ENCODE results near the gene ANO2.

ANO2 gene

DNA sequence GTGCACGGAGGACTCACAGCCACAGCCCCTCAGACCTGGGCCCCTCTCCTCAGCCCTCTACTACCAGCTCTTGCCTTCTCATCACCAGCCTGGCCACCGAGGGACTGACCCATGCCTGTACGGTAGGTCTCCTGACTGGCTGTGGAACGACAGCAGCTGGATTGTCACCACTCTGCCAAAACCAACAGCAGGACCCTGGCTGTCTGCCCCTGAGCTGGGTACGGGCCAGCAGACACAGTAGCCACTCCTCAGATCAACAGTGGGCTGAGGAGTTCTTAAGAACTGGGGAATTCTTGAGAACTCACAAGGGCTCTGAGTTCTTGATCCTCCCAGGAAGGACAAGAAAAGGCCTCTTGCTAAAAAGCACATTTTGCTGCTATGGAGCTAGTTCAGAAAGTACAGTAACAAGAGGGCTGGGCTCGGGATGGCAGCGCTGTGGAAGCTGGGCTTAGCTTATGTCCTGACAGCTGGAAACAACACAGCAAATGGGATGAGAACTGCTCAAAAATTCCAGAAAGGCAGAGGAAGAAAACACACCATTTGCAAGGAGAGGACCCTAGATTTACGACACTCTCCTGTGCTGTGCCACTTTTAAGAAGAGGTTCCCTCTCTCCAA is 176.4 kb downstream of the ANO2 start:
- Mint-ChIP-seq H3K36me3 (ENCODE audit: low read depth) (no peaks in the 10 kb centered on the region), H3K4me1 (ENCODE audit: low read depth) (no peaks in the 10 kb centered on the region), H3K4me3 (no peak overlapping the region), H3K9me3 (no peaks in the 10 kb centered on the region), H3K27ac (no peak overlapping the region), H3K27me3 (peaks cover 3% of the 10 kb centered on the region)
- intact Hi-C loops (cut with micrococcal nuclease): no loop called here

DNA sequence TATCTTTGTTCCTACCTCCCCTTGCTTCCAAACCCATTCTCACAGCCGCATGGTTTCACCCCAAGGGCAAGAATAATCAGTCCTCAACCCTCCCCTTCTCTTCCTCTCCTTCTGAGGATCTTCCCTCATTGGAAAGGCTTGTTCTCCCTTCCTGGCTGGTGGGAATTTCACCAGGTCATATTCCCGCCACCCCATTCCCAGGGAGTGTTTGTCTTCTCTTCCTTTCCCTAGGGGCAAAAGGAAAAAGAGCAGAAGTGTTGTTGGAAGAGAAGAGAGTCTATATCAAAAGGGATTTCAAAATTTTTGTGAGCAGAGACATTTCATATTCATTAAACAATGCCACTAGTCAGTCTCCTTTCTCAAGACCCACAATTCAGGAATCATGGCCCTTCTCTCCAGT is 176.9 kb downstream of the ANO2 start:
- Mint-ChIP-seq H3K27me3 (peaks cover 3% of the 10 kb centered on the region), H3K27ac (no peak overlapping the region), H3K9me3 (no peaks in the 10 kb centered on the region), H3K4me1 (ENCODE audit: low read depth) (no peaks in the 10 kb centered on the region), H3K36me3 (ENCODE audit: low read depth) (no peaks in the 10 kb centered on the region), H3K4me3 (no peak overlapping the region)
- intact Hi-C loops (cut with micrococcal nuclease): no loop called here

DNA sequence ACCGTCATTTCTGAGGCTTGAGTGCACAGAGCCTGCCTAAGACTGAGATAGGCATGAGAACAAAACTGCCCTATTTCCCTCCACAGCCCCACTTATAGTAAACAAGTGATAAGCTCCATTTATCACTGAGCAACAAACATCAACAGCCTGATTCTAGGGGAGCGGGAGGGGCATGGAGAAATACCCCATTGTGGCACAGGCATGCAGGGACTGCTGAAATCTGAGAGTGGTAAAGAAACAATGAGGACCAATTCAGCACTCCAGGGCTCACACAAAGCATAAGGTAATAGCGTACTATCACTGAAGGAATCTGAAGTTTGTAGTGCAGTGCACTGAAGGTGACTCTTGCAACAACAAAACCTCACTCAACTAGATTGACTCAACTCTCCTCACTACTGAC is 186.7 kb downstream of the ANO2 start:
- intact Hi-C loops (cut with micrococcal nuclease): no loop called here
- no peaks in the 10 kb centered on the region for H3K4me1 Mint-ChIP-seq (ENCODE audit: low read depth)
- H3K27ac Mint-ChIP-seq: no peak overlapping the region
- peaks cover 11% of the 10 kb centered on the region for H3K9me3 Mint-ChIP-seq
- H3K4me3 Mint-ChIP-seq: no peak overlapping the region
- H3K36me3 Mint-ChIP-seq (ENCODE audit: low read depth): no peaks in the 10 kb centered on the region
- H3K27me3 Mint-ChIP-seq: peaks cover 7% of the 10 kb centered on the region

DNA sequence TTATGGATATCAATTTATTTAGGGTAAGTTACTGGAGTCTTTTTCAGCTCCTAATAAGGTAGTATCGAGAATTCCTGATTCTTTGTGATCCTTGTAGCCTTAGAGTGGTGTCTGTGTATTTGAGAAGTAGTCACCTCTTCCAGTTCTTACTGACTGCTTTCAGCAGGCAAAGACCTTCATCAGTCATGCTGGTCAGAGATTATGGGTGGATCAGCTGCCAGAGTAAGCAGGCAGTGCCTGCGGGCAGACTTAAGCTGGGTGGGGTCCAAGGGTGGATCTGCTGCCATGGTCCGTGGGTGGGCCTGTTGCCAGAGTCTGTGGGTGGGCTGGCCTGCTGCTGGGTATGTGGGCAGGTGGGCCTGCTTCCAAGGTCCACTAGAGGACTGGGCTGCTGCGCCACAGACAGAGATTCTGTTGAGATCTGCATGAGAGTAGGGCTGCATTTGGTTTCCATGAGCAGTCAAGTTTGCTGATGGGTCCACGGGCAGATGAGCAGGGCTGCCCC is 188.7 kb downstream of the ANO2 start:
- intact Hi-C loops (cut with micrococcal nuclease): no loop called here
- Mint-ChIP-seq H3K4me3 (no peak overlapping the region), H3K4me1 (ENCODE audit: low read depth) (no peaks in the 10 kb centered on the region), H3K27me3 (peaks cover 7% of the 10 kb centered on the region), H3K9me3 (peaks cover 11% of the 10 kb centered on the region), H3K27ac (no peak overlapping the region), H3K36me3 (ENCODE audit: low read depth) (no peaks in the 10 kb centered on the region)

DNA sequence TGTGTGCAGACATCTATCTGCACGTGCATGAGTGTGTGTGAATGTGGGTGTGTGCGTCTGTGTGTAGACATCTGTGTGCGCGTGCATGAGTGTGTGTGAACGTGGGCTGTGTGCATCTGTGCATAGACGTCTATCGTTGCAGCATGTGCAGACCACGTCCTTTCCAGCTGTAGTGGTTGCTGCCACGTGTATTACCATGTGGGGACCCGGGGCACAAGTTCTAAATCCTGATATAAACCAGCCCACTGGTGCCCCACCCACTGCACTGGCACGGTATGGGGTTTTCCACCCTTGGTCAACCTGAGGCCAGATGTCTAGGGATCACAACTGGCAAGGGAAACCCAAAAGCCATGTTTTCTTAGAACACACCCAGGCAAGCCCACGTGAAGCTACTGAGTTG is 197.0 kb downstream of the ANO2 start:
- Mint-ChIP-seq H3K9me3 (no peaks in the 10 kb centered on the region), H3K27ac (no peak overlapping the region), H3K36me3 (ENCODE audit: low read depth) (no peaks in the 10 kb centered on the region), H3K4me3 (no peak overlapping the region), H3K27me3 (no peaks in the 10 kb centered on the region), H3K4me1 (ENCODE audit: low read depth) (no peaks in the 10 kb centered on the region)
- intact Hi-C loops (cut with micrococcal nuclease): no loop called here

DNA sequence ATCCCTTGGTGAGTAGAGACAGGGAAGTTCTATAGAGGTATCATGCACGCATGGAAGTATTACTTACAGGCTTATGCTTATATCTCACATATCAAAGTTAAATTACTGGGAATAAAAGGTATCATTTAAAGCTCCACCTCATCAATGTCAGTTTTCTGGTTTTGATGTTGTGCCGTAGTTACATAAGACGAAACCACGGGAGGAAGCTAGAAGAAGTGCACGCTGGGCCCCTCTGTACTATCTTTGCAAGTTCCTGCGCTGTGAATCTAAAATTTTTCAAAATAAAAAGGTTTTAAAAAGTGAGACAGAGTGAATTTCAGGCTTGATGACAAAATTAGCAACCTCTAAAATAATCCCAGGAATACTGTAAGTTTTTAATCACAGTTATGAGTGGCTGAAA is 198.1 kb downstream of the ANO2 start:
- intact Hi-C loops (cut with micrococcal nuclease): no loop called here
- H3K9me3 Mint-ChIP-seq: no peaks in the 10 kb centered on the region
- no peaks in the 10 kb centered on the region for H3K36me3 Mint-ChIP-seq (ENCODE audit: low read depth)
- no peak overlapping the region for H3K27ac Mint-ChIP-seq
- no peaks in the 10 kb centered on the region for H3K27me3 Mint-ChIP-seq
- H3K4me1 Mint-ChIP-seq (ENCODE audit: low read depth): peaks cover 6% of the 10 kb centered on the region
- no peak overlapping the region for H3K4me3 Mint-ChIP-seq

DNA sequence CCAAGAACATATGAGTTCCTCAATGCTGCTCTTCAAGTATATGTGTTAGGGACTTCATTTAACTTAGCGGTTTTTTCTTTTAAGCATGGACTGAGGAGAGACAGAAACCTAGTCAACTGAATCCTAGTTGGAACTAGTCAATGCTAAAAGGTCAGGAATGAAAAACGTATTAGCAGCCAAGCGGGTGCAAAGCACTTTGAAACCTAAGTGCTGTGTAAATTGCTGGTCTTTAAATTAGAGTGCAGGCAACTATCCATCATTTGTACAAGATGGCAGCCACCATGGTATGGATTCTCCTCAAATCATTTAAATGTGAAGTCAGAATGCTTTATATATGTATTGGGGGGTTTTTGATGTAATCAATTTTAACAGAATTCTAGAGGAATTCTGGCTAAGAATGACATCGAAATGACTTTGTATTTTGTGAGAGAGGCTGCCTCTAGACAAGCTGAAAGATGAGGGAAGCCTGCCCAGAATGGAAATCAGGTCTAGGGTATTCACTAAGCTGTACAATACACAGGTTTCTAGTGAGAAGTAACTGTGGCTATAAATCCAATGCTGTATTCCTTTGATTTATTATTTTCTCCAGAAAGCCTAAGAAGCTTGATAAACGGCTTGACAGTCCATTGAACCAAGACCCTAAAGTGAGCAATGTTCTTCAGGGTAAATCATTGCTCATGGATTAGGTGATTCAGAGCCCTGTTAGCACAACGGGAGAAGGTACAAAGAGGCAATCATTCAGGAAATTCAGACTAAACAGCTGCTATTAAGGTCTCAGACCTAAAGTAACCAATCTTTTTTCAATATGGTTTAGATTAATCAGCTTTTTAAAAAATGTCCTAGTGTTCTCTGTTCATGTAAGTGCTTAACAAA is 198.8 kb downstream of the ANO2 start:
- Mint-ChIP-seq H3K4me1 (ENCODE audit: low read depth) (peaks cover 8% of the 10 kb centered on the region), H3K4me3 (no peak overlapping the region), H3K9me3 (no peaks in the 10 kb centered on the region), H3K36me3 (ENCODE audit: low read depth) (no peaks in the 10 kb centered on the region), H3K27me3 (no peaks in the 10 kb centered on the region), H3K27ac (no peak overlapping the region)
- intact Hi-C loops (cut with micrococcal nuclease): no loop called here

DNA sequence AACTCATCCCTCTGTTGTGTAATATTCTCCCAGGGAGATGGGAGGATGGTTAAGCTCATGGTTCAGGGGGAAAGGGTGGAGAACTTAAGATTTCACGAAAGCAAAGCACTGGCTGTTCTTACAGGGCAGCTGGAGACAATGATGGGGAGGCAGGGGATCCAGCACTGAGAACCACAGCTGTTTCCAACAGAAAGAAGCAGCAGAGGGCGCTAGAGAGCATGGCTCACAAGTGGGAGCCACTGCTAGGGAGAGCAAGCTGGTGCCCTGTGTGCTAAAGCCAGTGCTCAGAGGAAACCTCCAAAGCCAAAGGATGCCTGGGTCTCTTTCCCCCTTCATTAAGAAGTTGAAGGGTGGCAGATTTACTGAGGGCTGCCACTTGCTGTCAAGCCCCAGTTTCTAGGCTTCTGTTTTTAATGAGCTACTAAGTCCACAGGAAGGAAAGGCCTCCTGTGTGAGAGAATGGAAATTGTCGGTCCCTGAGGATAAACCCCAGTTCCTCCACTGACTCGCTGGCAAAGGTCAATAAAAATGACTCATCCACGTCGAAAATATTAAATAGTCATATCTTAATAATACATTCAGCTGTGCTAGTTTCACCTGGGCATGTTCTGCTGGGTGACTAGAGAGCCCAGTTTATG is 199.7 kb downstream of the ANO2 start:
- H3K27me3 Mint-ChIP-seq: no peaks in the 10 kb centered on the region
- H3K27ac Mint-ChIP-seq: no peak overlapping the region
- H3K4me1 Mint-ChIP-seq (ENCODE audit: low read depth): peaks cover 8% of the 10 kb centered on the region
- H3K4me3 Mint-ChIP-seq: no peak overlapping the region
- H3K36me3 Mint-ChIP-seq (ENCODE audit: low read depth): no peaks in the 10 kb centered on the region
- intact Hi-C loops (cut with micrococcal nuclease): no loop called here
- no peaks in the 10 kb centered on the region for H3K9me3 Mint-ChIP-seq

DNA sequence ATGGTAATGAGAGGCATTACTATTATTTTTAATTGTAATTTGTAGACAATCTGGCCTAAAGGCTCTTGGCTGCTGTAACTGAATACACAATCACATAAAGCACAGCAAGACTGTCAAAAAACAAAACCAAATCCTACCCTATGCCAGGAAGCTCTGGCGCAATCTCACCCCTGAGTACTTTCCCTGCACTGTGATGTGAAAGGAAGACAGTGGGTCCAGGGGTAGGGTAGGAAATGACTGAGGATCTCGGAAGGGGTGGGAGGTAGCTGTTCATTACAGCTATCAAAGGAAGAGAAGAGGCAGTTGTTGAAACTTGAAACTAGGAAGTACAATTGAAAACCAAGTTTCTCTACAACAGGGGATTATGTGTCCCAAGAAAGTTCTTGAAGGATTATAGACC is 202.8 kb downstream of the ANO2 start:
- Mint-ChIP-seq H3K36me3 (ENCODE audit: low read depth) (no peaks in the 10 kb centered on the region), H3K27ac (no peak overlapping the region), H3K4me1 (ENCODE audit: low read depth) (peaks cover 8% of the 10 kb centered on the region), H3K9me3 (no peaks in the 10 kb centered on the region), H3K27me3 (no peaks in the 10 kb centered on the region), H3K4me3 (no peak overlapping the region)
- intact Hi-C loops (cut with micrococcal nuclease): no loop called here

DNA sequence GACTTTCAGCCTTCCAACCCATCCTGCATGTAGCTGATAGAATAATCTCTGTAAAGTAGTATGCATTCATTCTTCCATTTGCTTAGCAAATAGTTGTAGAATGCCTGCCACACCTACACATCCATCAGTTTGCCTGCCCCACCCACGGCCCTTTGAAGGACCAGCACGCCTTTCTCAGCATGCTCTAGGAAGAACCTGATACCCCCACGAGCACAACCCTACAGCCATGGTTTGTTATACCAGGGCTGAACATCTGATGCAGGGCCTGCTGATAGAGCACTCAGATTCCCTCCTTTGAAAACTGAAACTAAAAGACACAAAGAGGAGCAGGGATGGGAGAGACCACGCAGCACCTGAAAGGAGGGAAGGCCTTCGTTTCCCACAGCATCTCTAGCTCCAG is 205.1 kb downstream of the ANO2 start:
- intact Hi-C loops (cut with micrococcal nuclease): no loop called here
- H3K9me3 Mint-ChIP-seq: no peaks in the 10 kb centered on the region
- H3K27ac Mint-ChIP-seq: no peak overlapping the region
- no peak overlapping the region for H3K4me3 Mint-ChIP-seq
- H3K36me3 Mint-ChIP-seq (ENCODE audit: low read depth): no peaks in the 10 kb centered on the region
- peaks cover 8% of the 10 kb centered on the region for H3K4me1 Mint-ChIP-seq (ENCODE audit: low read depth)
- no peaks in the 10 kb centered on the region for H3K27me3 Mint-ChIP-seq

DNA sequence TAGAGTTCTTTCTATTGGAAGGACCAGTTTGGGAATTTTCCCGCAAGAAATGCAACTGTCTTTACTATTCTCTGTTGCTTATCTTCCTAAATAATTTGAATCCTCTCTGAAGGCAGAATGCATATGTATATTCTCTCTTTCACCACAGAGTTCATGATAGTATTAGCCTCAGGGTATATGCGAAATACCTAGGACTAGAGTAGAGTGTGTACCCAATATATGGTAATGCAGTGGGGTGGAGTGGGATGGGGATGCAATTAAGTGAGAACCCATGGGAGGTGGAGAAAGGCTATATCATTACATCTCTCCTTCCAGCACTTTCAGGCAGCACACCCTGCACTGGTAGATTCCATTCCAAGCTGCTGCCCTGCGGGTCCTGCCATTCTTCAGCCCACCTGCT is 207.3 kb downstream of the ANO2 start:
- Mint-ChIP-seq H3K36me3 (ENCODE audit: low read depth) (no peaks in the 10 kb centered on the region), H3K9me3 (no peaks in the 10 kb centered on the region), H3K4me1 (ENCODE audit: low read depth) (peaks cover 8% of the 10 kb centered on the region), H3K27ac (no peak overlapping the region), H3K27me3 (no peaks in the 10 kb centered on the region), H3K4me3 (no peak overlapping the region)
- intact Hi-C loops (cut with micrococcal nuclease): no loop called here

DNA sequence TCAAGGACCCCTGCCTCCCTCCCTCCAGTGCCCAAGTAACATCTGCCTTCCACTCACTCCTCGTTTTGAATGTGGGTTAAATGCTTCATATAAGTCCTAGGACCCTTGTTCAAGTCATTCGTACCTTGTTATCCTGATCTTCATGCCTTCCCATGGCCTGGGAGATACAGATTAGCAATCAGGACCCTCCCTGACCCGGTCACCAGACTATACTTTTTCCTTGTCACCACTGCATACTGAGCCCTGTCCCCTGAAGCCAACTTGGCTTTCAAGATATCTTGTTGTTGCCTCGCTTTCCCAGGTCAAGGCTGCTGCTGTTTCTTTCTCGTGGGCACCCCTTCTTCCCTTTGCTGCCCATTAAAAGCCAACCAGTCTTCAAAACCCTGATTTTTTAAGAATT is 208.5 kb downstream of the ANO2 start:
- Mint-ChIP-seq H3K27me3 (no peaks in the 10 kb centered on the region), H3K9me3 (no peaks in the 10 kb centered on the region), H3K36me3 (ENCODE audit: low read depth) (no peaks in the 10 kb centered on the region), H3K4me3 (no peak overlapping the region), H3K27ac (no peak overlapping the region), H3K4me1 (ENCODE audit: low read depth) (no peaks in the 10 kb centered on the region)
- intact Hi-C loops (cut with micrococcal nuclease): no loop called here

DNA sequence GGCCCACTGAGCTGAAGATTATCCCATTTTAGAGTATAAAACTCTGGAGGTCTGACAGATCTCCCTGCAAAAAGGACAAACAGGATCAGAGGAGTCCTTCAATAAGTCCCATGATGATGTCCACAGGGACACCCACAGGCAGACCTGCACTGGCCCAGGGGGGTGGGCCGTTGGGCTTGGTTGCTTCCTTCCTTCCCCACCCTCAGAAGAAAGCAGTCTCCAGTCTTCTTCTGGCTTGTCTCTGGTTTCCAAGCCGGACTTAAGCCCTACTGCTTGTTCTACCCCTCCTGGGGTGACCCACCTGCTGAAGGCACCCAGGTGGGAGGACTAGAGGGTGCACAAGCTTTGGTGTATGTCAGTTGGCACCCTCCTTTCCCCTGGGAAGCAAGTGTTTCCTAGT is 209.0 kb downstream of the ANO2 start:
- H3K4me1 Mint-ChIP-seq (ENCODE audit: low read depth): no peaks in the 10 kb centered on the region
- H3K27me3 Mint-ChIP-seq: no peaks in the 10 kb centered on the region
- H3K27ac Mint-ChIP-seq: no peak overlapping the region
- H3K4me3 Mint-ChIP-seq: no peak overlapping the region
- no peaks in the 10 kb centered on the region for H3K9me3 Mint-ChIP-seq
- intact Hi-C loops (cut with micrococcal nuclease): no loop called here
- no peaks in the 10 kb centered on the region for H3K36me3 Mint-ChIP-seq (ENCODE audit: low read depth)

DNA sequence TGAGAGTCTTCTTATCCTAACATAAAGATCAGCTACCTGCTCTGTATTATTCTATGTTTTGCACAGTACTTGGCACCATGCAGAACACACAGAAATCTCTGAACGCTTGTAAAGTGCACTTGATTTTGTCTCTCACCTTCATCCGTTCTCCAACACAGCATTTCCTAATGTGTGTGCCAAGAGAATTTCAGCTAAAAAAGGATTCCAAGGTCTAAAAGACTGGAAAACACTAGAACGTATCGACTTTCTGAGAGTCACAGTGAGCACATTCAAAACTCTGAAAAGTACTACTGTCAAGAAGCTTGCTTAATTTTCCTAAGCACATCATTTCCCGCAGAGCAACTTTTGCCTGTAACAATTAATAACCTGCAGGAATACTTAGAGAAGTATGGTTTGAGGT is 211.1 kb downstream of the ANO2 start:
- intact Hi-C loops (cut with micrococcal nuclease): no loop called here
- Mint-ChIP-seq H3K4me3 (no peak overlapping the region), H3K27ac (no peak overlapping the region)

More for the DNA sequence above, 211.1 kb downstream of the ANO2 start:
- H3K36me3 Mint-ChIP-seq (ENCODE audit: low read depth): no peaks in the 10 kb centered on the region
- no peaks in the 10 kb centered on the region for H3K4me1 Mint-ChIP-seq (ENCODE audit: low read depth)
- no peaks in the 10 kb centered on the region for H3K9me3 Mint-ChIP-seq
- H3K27me3 Mint-ChIP-seq: no peaks in the 10 kb centered on the region
